Type B pancreatic cell (in vitro differentiated cells): ENCODE data around the gene ZBTB20. TPM values are rescaled to one million over a fixed set of nuclear protein-coding genes. Genes with fewer than 3 reads are reported as not detected.

ENCODE experiments used
- DNase-seq: peaks from one replicate; pipeline ENCODE4 v3.0.0; 2021; ENCODE audit warnings: mixed read lengths; ENCODE audit not compliant: unreplicated experiment; ENCODE audit errors: extremely low spot score
- H3K27ac Mint-ChIP-seq: 2 replicates; pipeline ENCODE4 v1.8.0; 2021; ENCODE audit warnings: mild to moderate bottlenecking, mixed read lengths
- H3K27me3 Mint-ChIP-seq: 2 replicates; pipeline ENCODE4 v1.8.0; 2021; ENCODE audit warnings: mixed read lengths
- H3K36me3 Mint-ChIP-seq: 2 replicates; pipeline ENCODE4 v1.8.0; 2021; ENCODE audit warnings: mixed read lengths
- H3K4me1 Mint-ChIP-seq: one replicate; pipeline ENCODE4 v1.8.0; 2021; ENCODE audit warnings: mixed read lengths; ENCODE audit not compliant: unreplicated experiment
- H3K4me3 Mint-ChIP-seq: 2 replicates; pipeline ENCODE4 v1.8.0; 2021; ENCODE audit warnings: mild to moderate bottlenecking, mixed read lengths
- H3K9me3 Mint-ChIP-seq: 2 replicates; pipeline ENCODE4 v1.8.0; 2021; ENCODE audit warnings: mixed read lengths
- total RNA-seq: library from RNA; stranded (reverse); gene quantifications from 2 replicates; pipeline ENCODE4 v1.2.1, GENCODE V29; 2021; ENCODE audit warnings: low replicate concordance
- TF ChIP-seq, protein P1 (sequence below): fragments of 200-600 bp; sonication (generic); conservative IDR thresholded peaks from 2 replicates; pipeline ENCODE4 v1.5.0; 2021; ENCODE audit warnings: antibody characterized with exemption, mild to moderate bottlenecking

Gene ZBTB20
- total RNA-seq, 1 donor from 2014 or later = 14.4 TPM

DNA sequence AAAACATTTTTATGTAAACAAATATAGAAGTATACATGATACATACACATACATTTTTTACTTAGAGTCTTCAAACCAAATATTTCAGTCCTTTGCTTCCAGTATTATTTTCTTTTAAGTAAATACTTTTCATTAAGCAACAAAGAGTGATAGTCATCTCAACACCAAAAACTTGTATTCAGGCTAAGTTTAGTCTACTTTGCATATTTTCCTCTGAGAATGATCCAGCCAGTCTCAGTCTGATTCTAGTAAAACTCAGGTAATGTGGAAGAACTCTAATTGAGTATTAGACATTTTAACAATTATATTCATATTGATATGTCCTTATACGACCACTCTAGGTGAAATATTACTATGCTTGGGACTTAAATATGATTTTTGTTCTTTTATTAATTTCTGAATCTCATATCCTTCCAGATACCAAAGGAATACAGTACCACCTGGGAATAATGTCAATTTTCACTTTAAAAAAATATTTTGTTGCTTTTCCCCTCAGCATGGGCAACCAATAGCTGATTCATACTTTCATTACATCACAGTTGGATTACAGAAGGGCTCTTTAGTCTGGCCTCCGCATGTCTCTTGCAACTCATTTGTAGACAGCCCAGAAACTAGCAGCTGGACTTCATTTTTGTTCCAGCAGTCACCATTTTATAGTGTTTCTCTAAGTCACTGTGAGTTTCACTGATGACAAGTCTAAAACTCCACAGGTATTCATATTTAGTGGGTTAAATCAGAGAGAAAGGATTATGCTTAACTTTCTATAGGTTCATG is 390.4 kb downstream of the ZBTB20 start:
- Mint-ChIP-seq H3K9me3 (no peaks in the 10 kb centered on the region), H3K36me3 (no peaks in the 10 kb centered on the region), H3K4me3 (no peak overlapping the region), H3K4me1 (peaks cover 18% of the 10 kb centered on the region), H3K27ac (no peak overlapping the region), H3K27me3 (no peaks in the 10 kb centered on the region)
- DNase-seq = no peak
- TF ChIP-seq, protein P1, sequence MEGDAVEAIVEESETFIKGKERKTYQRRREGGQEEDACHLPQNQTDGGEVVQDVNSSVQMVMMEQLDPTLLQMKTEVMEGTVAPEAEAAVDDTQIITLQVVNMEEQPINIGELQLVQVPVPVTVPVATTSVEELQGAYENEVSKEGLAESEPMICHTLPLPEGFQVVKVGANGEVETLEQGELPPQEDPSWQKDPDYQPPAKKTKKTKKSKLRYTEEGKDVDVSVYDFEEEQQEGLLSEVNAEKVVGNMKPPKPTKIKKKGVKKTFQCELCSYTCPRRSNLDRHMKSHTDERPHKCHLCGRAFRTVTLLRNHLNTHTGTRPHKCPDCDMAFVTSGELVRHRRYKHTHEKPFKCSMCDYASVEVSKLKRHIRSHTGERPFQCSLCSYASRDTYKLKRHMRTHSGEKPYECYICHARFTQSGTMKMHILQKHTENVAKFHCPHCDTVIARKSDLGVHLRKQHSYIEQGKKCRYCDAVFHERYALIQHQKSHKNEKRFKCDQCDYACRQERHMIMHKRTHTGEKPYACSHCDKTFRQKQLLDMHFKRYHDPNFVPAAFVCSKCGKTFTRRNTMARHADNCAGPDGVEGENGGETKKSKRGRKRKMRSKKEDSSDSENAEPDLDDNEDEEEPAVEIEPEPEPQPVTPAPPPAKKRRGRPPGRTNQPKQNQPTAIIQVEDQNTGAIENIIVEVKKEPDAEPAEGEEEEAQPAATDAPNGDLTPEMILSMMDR = no peak

DNA sequence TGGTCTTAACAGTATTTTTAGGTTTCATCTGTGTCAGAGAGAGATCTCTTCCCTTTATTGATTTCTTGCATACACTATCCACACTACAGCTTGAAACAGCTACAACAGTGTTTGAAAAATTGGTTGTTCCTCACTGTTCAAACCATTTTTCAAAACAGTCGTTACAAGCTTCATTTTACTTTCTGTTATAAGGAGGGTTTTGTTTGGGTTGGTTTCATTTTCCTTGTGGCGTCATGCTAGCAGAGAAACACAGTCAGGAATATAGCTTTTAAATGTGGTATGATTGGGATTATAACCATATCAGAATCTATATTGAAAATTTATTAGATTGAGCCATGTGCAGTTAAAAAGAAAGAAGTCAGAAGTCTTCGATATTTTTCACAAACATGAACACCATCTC is 400.6 kb downstream of the ZBTB20 start:
- TF ChIP-seq, protein P1 = no peak
- Mint-ChIP-seq H3K4me3 (no peak overlapping the region), H3K27ac (peak overlapping the region; percentile 5), H3K27me3 (no peaks in the 10 kb centered on the region), H3K9me3 (no peaks in the 10 kb centered on the region), H3K4me1 (no peaks in the 10 kb centered on the region), H3K36me3 (no peaks in the 10 kb centered on the region)
- DNase-seq = no peak

DNA sequence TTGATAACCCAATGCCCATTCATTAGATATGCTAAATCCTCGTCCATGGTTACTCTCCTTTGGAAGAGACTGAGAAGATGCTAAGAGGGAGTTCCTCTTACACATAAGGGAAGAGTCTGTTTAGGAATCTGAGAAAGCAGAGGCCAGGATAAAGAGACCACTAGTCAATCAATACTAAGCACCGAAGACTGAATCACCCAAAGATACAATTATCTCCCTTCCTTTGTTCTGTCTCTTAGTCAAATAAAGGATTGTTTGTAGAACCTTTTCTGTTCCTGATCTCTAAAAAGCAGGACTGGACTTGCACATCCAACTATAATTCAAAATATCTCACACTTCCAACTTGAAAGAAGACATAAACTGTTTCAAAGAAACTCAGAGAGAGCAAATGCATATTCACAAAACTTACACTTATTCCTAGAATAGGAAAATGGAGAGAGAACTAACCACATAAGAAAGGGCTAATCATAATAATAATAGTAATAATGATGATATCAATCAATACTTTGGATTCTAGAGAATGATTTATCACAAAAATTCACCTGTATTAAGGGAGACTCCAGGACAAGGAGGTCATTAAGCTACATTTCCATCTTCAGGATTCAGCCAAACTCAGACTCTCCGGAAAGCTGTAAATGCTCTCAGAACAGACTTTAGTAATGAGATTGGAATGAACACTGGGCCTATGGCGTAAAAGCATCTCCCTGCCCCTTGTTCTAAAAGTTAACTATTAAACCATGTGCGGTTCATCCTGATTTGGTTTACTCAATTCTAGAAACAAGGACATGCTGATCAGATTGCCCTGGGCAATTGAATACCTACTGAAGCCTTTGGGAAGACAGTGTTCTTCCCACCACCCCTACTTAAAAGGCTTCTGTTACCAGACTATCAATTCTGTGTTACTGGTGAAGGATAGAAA is 401.5 kb downstream of the ZBTB20 start:
- H3K4me1 Mint-ChIP-seq = peaks cover 3% of the 10 kb centered on the region
- DNase-seq = no peak
- H3K9me3 Mint-ChIP-seq = no peaks in the 10 kb centered on the region
- peak overlapping the region; percentile 5 for H3K27ac Mint-ChIP-seq
- no peaks in the 10 kb centered on the region for H3K36me3 Mint-ChIP-seq
- H3K4me3 Mint-ChIP-seq = peak overlapping the region; percentile 52
- H3K27me3 Mint-ChIP-seq = no peaks in the 10 kb centered on the region
- TF ChIP-seq, protein P1 = no peak

DNA sequence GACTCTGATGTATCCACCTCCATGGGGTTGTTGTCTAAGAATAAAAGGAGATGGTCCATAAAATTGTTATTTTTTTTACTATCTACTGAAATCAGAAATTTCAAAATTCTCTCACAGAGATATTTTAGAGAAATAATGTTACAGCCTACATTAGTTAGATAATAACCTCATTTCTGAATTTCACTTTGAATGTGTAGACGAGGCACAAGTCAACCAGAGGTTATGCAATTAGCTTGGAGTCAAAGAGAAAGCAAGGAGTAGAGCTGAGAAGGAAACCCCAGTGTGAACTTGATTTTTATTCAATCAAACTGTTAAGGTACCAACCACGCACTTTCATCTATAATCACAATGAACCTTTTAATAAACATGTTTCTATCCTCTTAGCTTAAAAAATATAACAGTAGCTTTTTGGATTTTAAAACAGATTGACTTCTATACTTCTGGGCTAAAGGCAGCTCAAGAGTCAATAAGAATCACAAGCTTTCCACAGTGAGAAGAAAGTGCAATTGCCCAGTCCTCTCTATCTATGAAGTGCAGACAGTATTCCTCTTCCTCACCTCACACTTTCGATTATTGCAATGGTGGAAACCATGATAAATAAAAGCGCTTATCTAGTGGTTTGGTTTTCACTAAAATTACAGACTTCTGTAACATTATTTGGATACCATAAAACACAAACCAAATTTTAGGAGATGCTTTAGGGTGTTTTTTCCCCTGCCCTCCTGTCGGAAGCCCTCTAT is 403.2 kb downstream of the ZBTB20 start:
- H3K9me3 Mint-ChIP-seq = no peaks in the 10 kb centered on the region
- no peaks in the 10 kb centered on the region for H3K36me3 Mint-ChIP-seq
- H3K27me3 Mint-ChIP-seq = no peaks in the 10 kb centered on the region
- DNase-seq = no peak
- H3K27ac Mint-ChIP-seq = no peak overlapping the region
- TF ChIP-seq, protein P1 = no peak
- H3K4me3 Mint-ChIP-seq = no peak overlapping the region
- peaks cover 3% of the 10 kb centered on the region for H3K4me1 Mint-ChIP-seq

DNA sequence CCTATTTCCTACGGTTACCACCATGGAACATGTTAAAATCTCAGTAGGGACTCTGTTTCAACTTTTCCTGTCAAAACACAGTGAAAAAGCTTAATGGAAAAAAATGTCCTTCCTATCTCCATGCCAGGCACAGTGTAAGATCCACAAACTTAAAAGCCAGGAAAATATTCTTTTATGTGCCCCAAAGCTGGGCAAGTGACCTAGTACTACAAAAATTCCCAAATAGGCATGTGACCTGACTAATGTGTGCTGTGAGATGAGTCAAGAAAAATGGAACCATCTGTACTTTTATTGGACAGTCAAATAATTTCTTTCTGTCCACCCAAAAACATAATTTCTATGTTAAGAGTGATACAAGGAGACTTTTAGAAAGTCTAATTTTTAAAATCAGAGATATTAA is 406.0 kb downstream of the ZBTB20 start:
- H3K4me3 Mint-ChIP-seq = no peak overlapping the region
- no peaks in the 10 kb centered on the region for H3K27me3 Mint-ChIP-seq
- no peaks in the 10 kb centered on the region for H3K9me3 Mint-ChIP-seq
- H3K36me3 Mint-ChIP-seq = no peaks in the 10 kb centered on the region
- TF ChIP-seq, protein P1 = no peak
- no peak for DNase-seq
- H3K27ac Mint-ChIP-seq = no peak overlapping the region
- peaks cover 3% of the 10 kb centered on the region for H3K4me1 Mint-ChIP-seq
